ENCODE results near the gene SULT4A1. TPM values are rescaled to one million over a fixed set of nuclear protein-coding genes. Genes with fewer than 3 reads are reported as not detected.

The SULT4A1 gene
- total and polyA plus RNA-seq, 2 experiments from 2014 or later = 1.1 to 2.8 TPM

- Histone ChIP-seq H3K9me2 (replicated peaks; ENCODE audit: insufficient read depth) (no peaks in the 10 kb centered on the region), H3K4me2 (peak overlapping the region; percentile 37), H3K9me3 (ENCODE audit: low read depth) (no peaks in the 10 kb centered on the region), H3K27me3 (no peaks in the 10 kb centered on the region), H3K79me2 (no peaks in the 10 kb centered on the region), H3K4me3 (no peak overlapping the region), H3K4me1 (ENCODE audit: insufficient read depth) (peaks cover 8% of the 10 kb centered on the region), H2AFZ (no peak overlapping the region), H3K27ac (peak overlapping the region; percentile 61), H4K20me1 (ENCODE audit: insufficient read depth, poor library complexity, severe bottlenecking) (no peaks in the 10 kb centered on the region), H3K36me3 (replicated peaks; ENCODE audit: insufficient read depth, low read depth) (no peaks in the 10 kb centered on the region)
- TF ChIP-seq EZH2phosphoT487 (IDR thresholded peaks at IDR 0.05; ENCODE audit: low read depth, severe bottlenecking, unreplicated experiment) (no peak), EZH2 (IDR thresholded peaks at IDR 0.05; ENCODE audit: borderline replicate concordance) (no peak), CTCF (IDR thresholded peaks at IDR 0.05; ENCODE audit: poor library complexity) (no peak)
- 84% methylated on average over 17 of the region's 17 CpGs for WGBS (ENCODE audit: low lambda C conversion rate, missing lambda C conversion rate)
- peak; percentile 2 for DNase-seq (ENCODE audit: low spot score)
Observed at GRCh38 chr22:43823911-43824665, 38.2 kb downstream of the SULT4A1 start.

GRCh38 chr22:43823353-43823908, 38.9 kb downstream of the SULT4A1 start:
- Histone ChIP-seq H3K4me1 (ENCODE audit: insufficient read depth) (peaks cover 8% of the 10 kb centered on the region), H3K9me2 (replicated peaks; ENCODE audit: insufficient read depth) (no peaks in the 10 kb centered on the region), H4K20me1 (ENCODE audit: insufficient read depth, poor library complexity, severe bottlenecking) (no peaks in the 10 kb centered on the region), H3K27me3 (no peaks in the 10 kb centered on the region), H3K79me2 (no peaks in the 10 kb centered on the region), H3K9me3 (ENCODE audit: low read depth) (no peaks in the 10 kb centered on the region), H3K27ac (peak overlapping the region; percentile 61), H3K4me3 (no peak overlapping the region), H2AFZ (no peak overlapping the region), H3K36me3 (replicated peaks; ENCODE audit: insufficient read depth, low read depth) (no peaks in the 10 kb centered on the region), H3K4me2 (peak overlapping the region; percentile 37)
- WGBS (ENCODE audit: low lambda C conversion rate, missing lambda C conversion rate) = 56% methylated on average over 13 of the region's 13 CpGs
- no peak for TF ChIP-seq EZH2 (IDR thresholded peaks at IDR 0.05; ENCODE audit: borderline replicate concordance)
- no peak for TF ChIP-seq EZH2phosphoT487 (IDR thresholded peaks at IDR 0.05; ENCODE audit: low read depth, severe bottlenecking, unreplicated experiment)
- TF ChIP-seq CTCF (IDR thresholded peaks at IDR 0.05; ENCODE audit: poor library complexity) = no peak
- DNase-seq (ENCODE audit: low spot score) = peak; percentile 83

- no peaks in the 10 kb centered on the region for H3K36me3 ChIP-seq (replicated peaks; ENCODE audit: insufficient read depth, low read depth)
- WGBS (ENCODE audit: low lambda C conversion rate, missing lambda C conversion rate) = 87% methylated on average over 22 of the region's 22 CpGs
- H3K79me2 ChIP-seq = no peaks in the 10 kb centered on the region
- no peak overlapping the region for H3K4me3 ChIP-seq
- peak; percentile 2 for DNase-seq (ENCODE audit: low spot score)
- no peaks in the 10 kb centered on the region for H3K27me3 ChIP-seq
- no peaks in the 10 kb centered on the region for H4K20me1 ChIP-seq (ENCODE audit: insufficient read depth, poor library complexity, severe bottlenecking)
- TF ChIP-seq CTCF (IDR thresholded peaks at IDR 0.05; ENCODE audit: poor library complexity) = no peak
- TF ChIP-seq EZH2phosphoT487 (IDR thresholded peaks at IDR 0.05; ENCODE audit: low read depth, severe bottlenecking, unreplicated experiment) = no peak
- no peak for TF ChIP-seq EZH2 (IDR thresholded peaks at IDR 0.05; ENCODE audit: borderline replicate concordance)
- H2AFZ ChIP-seq = no peak overlapping the region
- no peaks in the 10 kb centered on the region for H3K9me3 ChIP-seq (ENCODE audit: low read depth)
- H3K4me1 ChIP-seq (ENCODE audit: insufficient read depth) = peaks cover 8% of the 10 kb centered on the region
- no peak overlapping the region for H3K27ac ChIP-seq
- H3K4me2 ChIP-seq = no peak overlapping the region
- H3K9me2 ChIP-seq (replicated peaks; ENCODE audit: insufficient read depth) = no peaks in the 10 kb centered on the region
Observed at GRCh38 chr22:43821606-43822425, 40.5 kb downstream of the SULT4A1 start.

Data from hepatocyte (in vitro differentiated cells).